ENCODE measurements around the gene ABCA1. TPM values are rescaled to one million over a fixed set of nuclear protein-coding genes. Genes with fewer than 3 reads are reported as not detected.

The ABCA1 gene
- total RNA-seq, 1 experiment from 2014 or later, result 0.69 TPM

GRCh38 chr9:104783588-104783987, 144.4 kb downstream of the ABCA1 start:
- no TSS peak for BruUV-seq (replicated peaks)
- intact Hi-C loops (cut with micrococcal nuclease; ENCODE audit: unreplicated experiment), result loop anchor here (5.0 kb wide), 1 partner anchor 374 kb away; no protein-coding TSS in a partner anchor

GRCh38 chr9:104780796-104781395, 147.1 kb downstream of the ABCA1 start:
- ChIA-PET POLR2A (ENCODE audit: low non-redundant PET) (no interaction called here), CTCF (no interaction called here)
- Histone ChIP-seq H3K27me3 (replicated peaks; ENCODE audit: insufficient read depth, low read depth, low read length, poor library complexity) (no peaks in the 10 kb centered on the region), H3K4me3 (ENCODE audit: low read depth, low read length, poor library complexity, severe bottlenecking) (no peak overlapping the region), H3K9me3 (ENCODE audit: low read depth, low read length, poor library complexity, severe bottlenecking) (no peaks in the 10 kb centered on the region), H3K27ac (ENCODE audit: low read depth, low read length, poor library complexity, severe bottlenecking) (no peak overlapping the region), H3K4me1 (ENCODE audit: insufficient read depth, low read length, poor library complexity, severe bottlenecking) (no peaks in the 10 kb centered on the region), H3K36me3 (ENCODE audit: insufficient read depth, low read length, poor library complexity, severe bottlenecking) (no peaks in the 10 kb centered on the region)
- intact Hi-C loops (cut with micrococcal nuclease; ENCODE audit: unreplicated experiment), result loop anchor here (2.0 to 5.0 kb wide), 2 partner anchors 376 to 634 kb away; no protein-coding TSS in a partner anchor
- no TSS peak for BruUV-seq (replicated peaks)
- DNase-seq (ENCODE audit: low spot score), result peak; percentile 44
- TF ChIP-seq CTCF (conservative IDR thresholded peaks at IDR 0.05; ENCODE audit: low read depth, low read length) (peak; percentile 57), EZH2 (IDR thresholded peaks at IDR 0.05; ENCODE audit: borderline replicate concordance, low read depth, low read length, poor library complexity, severe bottlenecking) (no peak)

More at GRCh38 chr9:104783588-104783987, 144.4 kb downstream of the ABCA1 start:
- Histone ChIP-seq H3K9me3 (ENCODE audit: low read depth, low read length, poor library complexity, severe bottlenecking) (no peaks in the 10 kb centered on the region), H3K4me1 (ENCODE audit: insufficient read depth, low read length, poor library complexity, severe bottlenecking) (no peaks in the 10 kb centered on the region), H3K27me3 (replicated peaks; ENCODE audit: insufficient read depth, low read depth, low read length, poor library complexity) (no peaks in the 10 kb centered on the region), H3K27ac (ENCODE audit: low read depth, low read length, poor library complexity, severe bottlenecking) (no peak overlapping the region), H3K4me3 (ENCODE audit: low read depth, low read length, poor library complexity, severe bottlenecking) (no peak overlapping the region), H3K36me3 (ENCODE audit: insufficient read depth, low read length, poor library complexity, severe bottlenecking) (no peaks in the 10 kb centered on the region)
- no peak for DNase-seq (ENCODE audit: low spot score)
- ChIA-PET POLR2A (ENCODE audit: low non-redundant PET) (no interaction called here), CTCF (no interaction called here)
- TF ChIP-seq EZH2 (IDR thresholded peaks at IDR 0.05; ENCODE audit: borderline replicate concordance, low read depth, low read length, poor library complexity, severe bottlenecking), result no peak
- no peak for TF ChIP-seq CTCF (conservative IDR thresholded peaks at IDR 0.05; ENCODE audit: low read depth, low read length)

- POLR2A ChIA-PET (ENCODE audit: low non-redundant PET), result no interaction called here
- BruUV-seq (replicated peaks), result no TSS peak
- CTCF ChIA-PET, result no interaction called here
Observed at GRCh38 chr9:104779946-104780535, 147.9 kb downstream of the ABCA1 start.

More at GRCh38 chr9:104779946-104780535, 147.9 kb downstream of the ABCA1 start:
- Histone ChIP-seq H3K27me3 (replicated peaks; ENCODE audit: insufficient read depth, low read depth, low read length, poor library complexity) (no peaks in the 10 kb centered on the region), H3K4me1 (ENCODE audit: insufficient read depth, low read length, poor library complexity, severe bottlenecking) (no peaks in the 10 kb centered on the region), H3K27ac (ENCODE audit: low read depth, low read length, poor library complexity, severe bottlenecking) (no peak overlapping the region), H3K9me3 (ENCODE audit: low read depth, low read length, poor library complexity, severe bottlenecking) (no peaks in the 10 kb centered on the region), H3K4me3 (ENCODE audit: low read depth, low read length, poor library complexity, severe bottlenecking) (no peak overlapping the region), H3K36me3 (ENCODE audit: insufficient read depth, low read length, poor library complexity, severe bottlenecking) (no peaks in the 10 kb centered on the region)
- intact Hi-C loops (cut with micrococcal nuclease; ENCODE audit: unreplicated experiment), result loop anchor here (2.0 to 5.0 kb wide), 2 partner anchors 377 to 635 kb away; no protein-coding TSS in a partner anchor
- no peak for DNase-seq (ENCODE audit: low spot score)
- TF ChIP-seq CTCF (conservative IDR thresholded peaks at IDR 0.05; ENCODE audit: low read depth, low read length), result no peak
- no peak for TF ChIP-seq EZH2 (IDR thresholded peaks at IDR 0.05; ENCODE audit: borderline replicate concordance, low read depth, low read length, poor library complexity, severe bottlenecking)
